A549 (cell line): ENCODE measurements around the gene TGFBI. TPM values are rescaled to one million over a fixed set of nuclear protein-coding genes. Genes with fewer than 3 reads are reported as not detected.
A peak's percentile ranks its signal among the peaks of the same experiment; 100 is the strongest.

Experiments used
- ATAC-seq, 2 experiments: fragments of 200-7000 bp in 1 of 2; fragments of >200 bp in 1 of 2; cut with Nextera tagmentation in 1 of 2; cut with Tn5 transposase in 1 of 2; 3 replicates each; pipeline versions ENCODE4 v1.8.0 to v1.9.1; 2018 to 2020; ENCODE audit warnings: mild to moderate bottlenecking in 1 of 2, moderate library complexity in 1 of 2
- CTCF ChIA-PET: fragments of 300-600 bp; sonication (Branson Sonifier 250); formaldehyde crosslinking; extraction: SDS; loops from one replicate; lab custom pipeline; 2021; ENCODE audit warnings: antibody characterized with exemption, inconsistent platforms; lab: Yijun Ruan, JAX
- POLR2A ChIA-PET: fragments of 350-600 bp; formaldehyde crosslinking; extraction: SDS; loops from one replicate; lab custom pipeline; 2021; ENCODE audit warnings: antibody characterized with exemption, inconsistent platforms; lab: Yijun Ruan, JAX
- DNase-seq, 2 experiments: peaks; one replicate each; pipeline versions ENCODE4 v3.0.0 to v3.0.0-alpha.2; 2011 to 2016; ENCODE audit warnings: low read depth in 1 of 2, low spot score in 1 of 2
- FAIRE-seq: peaks from 2 replicates; lab custom pipeline; 2011; peaks lifted over from hg19 to GRCh38; lab: Jason Lieb, UNC
- H3K27ac ChIP-seq, 2 experiments: fragments of >200 bp; sonication (Bioruptor Twin); formaldehyde crosslinking; 3 replicates each; pipeline ENCODE4 v1.5.1; 2016 to 2017
- H3K4me1 ChIP-seq: fragments of >200 bp; sonication (Bioruptor Twin); formaldehyde crosslinking; 3 replicates; pipeline ENCODE4 v1.6.1; 2016
- H3K4me2 ChIP-seq: fragments of >200 bp; sonication (Bioruptor Twin); formaldehyde crosslinking; 3 replicates; pipeline ENCODE4 v1.6.1; 2016
- H3K4me3 ChIP-seq: fragments of >200 bp; sonication (Bioruptor Twin); formaldehyde crosslinking; 3 replicates; pipeline ENCODE4 v1.5.1; 2016
- H3K9me3 ChIP-seq: fragments of >200 bp; sonication (Bioruptor Twin); formaldehyde crosslinking; 3 replicates; pipeline ENCODE4 v1.6.1; 2016
- BCL3 ChIP-seq: fragments of >200 bp; sonication (Bioruptor Twin); formaldehyde crosslinking; IDR thresholded peaks from 3 replicates; pipeline ENCODE4 v1.6.1; 2016
- CBX2 ChIP-seq: fragments of 200-600 bp; sonication (generic); IDR thresholded peaks from 2 replicates; pipeline ENCODE4 v1.6.1; 2016; ENCODE audit warnings: low read depth, mild to moderate bottlenecking, borderline replicate concordance
- CBX8 ChIP-seq: fragments of 200-600 bp; sonication (generic); IDR thresholded peaks from 2 replicates; pipeline ENCODE4 v1.6.1; 2016
- EHMT2 ChIP-seq: fragments of 200-600 bp; sonication (generic); IDR thresholded peaks from 2 replicates; pipeline ENCODE4 v1.6.1; 2016; ENCODE audit warnings: antibody characterized with exemption, low read depth, mild to moderate bottlenecking, moderate library complexity
- ESRRA ChIP-seq: fragments of 150-350 bp; IDR thresholded peaks from 2 replicates; pipeline ENCODE4 v1.6.1; 2014; ENCODE audit warnings: mild to moderate bottlenecking, low read length, borderline replicate concordance
- FOSL2 ChIP-seq, 2 experiments: fragments of 450-650 bp in 1 of 2; fragments of >200 bp in 1 of 2; sonication (Bioruptor Twin) in 1 of 2; formaldehyde crosslinking; IDR thresholded peaks; 2 replicates each; pipeline versions ENCODE4 v1.5.0 to v1.6.1; 2016 to 2020; ENCODE audit warnings: mild to moderate bottlenecking in 1 of 2, moderate library complexity in 1 of 2
- GATA3 ChIP-seq: IDR thresholded peaks from 2 replicates; pipeline ENCODE4 v1.6.1; 2012; ENCODE audit warnings: borderline replicate concordance
- HDAC2 ChIP-seq: fragments of 200-600 bp; sonication (generic); IDR thresholded peaks from 2 replicates; pipeline ENCODE4 v1.6.1; 2016
- HEYL ChIP-seq: fragments of 250-450 bp; sonication (Bioruptor Pico); IDR thresholded peaks from 2 replicates; pipeline ENCODE4 v1.8.0; 2021; ENCODE audit warnings: mild to moderate bottlenecking, moderate library complexity
- HOXB13 ChIP-seq: fragments of 250-450 bp; sonication (Bioruptor Pico); IDR thresholded peaks from 2 replicates; pipeline ENCODE4 v1.5.0; 2020; ENCODE audit warnings: low read depth, mild to moderate bottlenecking, moderate library complexity
- HOXB5 ChIP-seq: fragments of 250-450 bp; sonication (Bioruptor Pico); IDR thresholded peaks from 2 replicates; pipeline ENCODE4 v1.5.0; 2020; ENCODE audit warnings: mild to moderate bottlenecking, moderate library complexity
- KDM5A ChIP-seq: fragments of 200-600 bp; sonication (generic); IDR thresholded peaks from 2 replicates; pipeline ENCODE4 v1.6.1; 2016; ENCODE audit warnings: antibody characterized with exemption, mild to moderate bottlenecking
- MAZ ChIP-seq: fragments of 150-350 bp; IDR thresholded peaks from 2 replicates; pipeline ENCODE4 v1.6.1; 2014; ENCODE audit warnings: antibody characterized with exemption, low read depth, low read length, borderline replicate concordance
- MYC ChIP-seq: IDR thresholded peaks from 2 replicates; pipeline ENCODE4 v1.6.1; 2012; ENCODE audit warnings: mild to moderate bottlenecking, inconsistent platforms, low read length, improper control_type of control experiment, borderline replicate concordance
- NFE2L2 ChIP-seq: fragments of 150-350 bp; conservative IDR thresholded peaks from 2 replicates; pipeline ENCODE4 v1.6.1; 2014; ENCODE audit warnings: low read length
- RARB ChIP-seq: fragments of 250-450 bp; sonication (Bioruptor Pico); IDR thresholded peaks from 2 replicates; pipeline ENCODE4 v1.8.0; 2021; ENCODE audit warnings: mild to moderate bottlenecking, moderate library complexity
- RCOR1 ChIP-seq: fragments of 150-350 bp; IDR thresholded peaks from 2 replicates; pipeline ENCODE4 v1.6.1; 2014; ENCODE audit warnings: antibody characterized with exemption, low read length, low read depth
- RNF2 ChIP-seq: fragments of 200-600 bp; sonication (generic); IDR thresholded peaks from 2 replicates; pipeline ENCODE4 v1.6.1; 2016; ENCODE audit warnings: low read depth, mild to moderate bottlenecking, antibody characterized with exemption, moderate library complexity, borderline replicate concordance
- SREBF2 ChIP-seq: fragments of 450-650 bp; IDR thresholded peaks from 2 replicates; pipeline ENCODE4 v1.6.1; 2014; ENCODE audit warnings: mild to moderate bottlenecking, moderate library complexity
- ZNF302 ChIP-seq: fragments of 250-450 bp; sonication (Bioruptor Pico); IDR thresholded peaks from 2 replicates; pipeline ENCODE4 v1.9.0; 2021; ENCODE audit warnings: inconsistent platforms, mild to moderate bottlenecking, moderate library complexity
- WGBS: methylation state at CpG from one replicate; pipeline ENCODE4 v1.1.6; 2017; ENCODE audit errors: missing lambda C conversion rate; 5-methylcytosine and 5-hydroxymethylcytosine counted together
- polyA plus RNA-seq, 4 experiments: library from polyadenylated mRNA; depleted of rRNA in 3 of 4; stranded (reverse); fragments of >200 nt; fragmentation: RNase III in 1 of 4; extraction: RNeasy Plus Mini Kit Qiagen cat#74134 plus additional on column Dnase treatment in 1 of 4; gene quantifications; 2 replicates in 3 of 4; 3 replicates in 1 of 4; pipeline ENCODE4 v1.2.3, GENCODE V29; 2011 to 2017
- TF ChIP-seq, protein P1 (sequence below): IDR thresholded peaks from 2 replicates; pipeline ENCODE4 v1.6.1; 2012
- TF ChIP-seq, protein P2 (sequence below): fragments of 450-650 bp; IDR thresholded peaks from 2 replicates; pipeline ENCODE4 v1.6.1; 2014; ENCODE audit warnings: antibody characterized with exemption
- TF ChIP-seq, protein P3 (sequence below): fragments of 200-600 bp; sonication (generic); IDR thresholded peaks from 2 replicates; pipeline ENCODE4 v1.6.1; 2016; ENCODE audit warnings: antibody characterized with exemption, mild to moderate bottlenecking, moderate library complexity
- TF ChIP-seq, protein P4 (sequence below): IDR thresholded peaks from 2 replicates; pipeline ENCODE4 v1.6.1; 2012

The TGFBI gene
- polyA plus RNA-seq, 2 of the 4 experiments (the other 2 are of a cell fraction): 1,135 to 1,859 TPM

DNA sequence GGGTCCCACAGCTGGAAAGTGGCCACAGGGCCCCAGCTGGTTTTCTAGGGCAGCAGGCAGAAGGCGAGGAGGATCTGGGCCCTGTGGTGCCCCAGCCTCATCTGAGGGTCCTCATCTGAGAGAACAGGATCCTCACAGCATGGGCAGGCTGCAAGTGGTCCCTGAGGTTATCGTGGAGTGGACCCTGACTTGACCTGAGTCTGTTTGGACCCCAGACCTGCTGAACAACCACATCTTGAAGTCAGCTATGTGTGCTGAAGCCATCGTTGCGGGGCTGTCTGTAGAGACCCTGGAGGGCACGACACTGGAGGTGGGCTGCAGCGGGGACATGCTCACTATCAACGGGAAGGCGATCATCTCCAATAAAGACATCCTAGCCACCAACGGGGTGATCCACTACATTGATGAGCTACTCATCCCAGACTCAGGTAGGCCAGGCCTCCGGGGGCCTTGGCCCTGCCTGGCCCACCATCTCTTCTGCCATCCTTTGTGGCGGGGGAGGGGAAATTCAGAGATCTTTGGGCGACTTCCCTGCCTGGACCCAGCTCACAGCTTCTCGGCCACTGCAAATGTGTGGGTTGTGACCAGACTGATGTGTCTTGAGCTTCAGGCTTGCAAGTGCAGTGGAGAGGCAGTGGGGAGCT lies 24.0 kb downstream of the TGFBI start (continued):
- TF ChIP-seq, protein P1, sequence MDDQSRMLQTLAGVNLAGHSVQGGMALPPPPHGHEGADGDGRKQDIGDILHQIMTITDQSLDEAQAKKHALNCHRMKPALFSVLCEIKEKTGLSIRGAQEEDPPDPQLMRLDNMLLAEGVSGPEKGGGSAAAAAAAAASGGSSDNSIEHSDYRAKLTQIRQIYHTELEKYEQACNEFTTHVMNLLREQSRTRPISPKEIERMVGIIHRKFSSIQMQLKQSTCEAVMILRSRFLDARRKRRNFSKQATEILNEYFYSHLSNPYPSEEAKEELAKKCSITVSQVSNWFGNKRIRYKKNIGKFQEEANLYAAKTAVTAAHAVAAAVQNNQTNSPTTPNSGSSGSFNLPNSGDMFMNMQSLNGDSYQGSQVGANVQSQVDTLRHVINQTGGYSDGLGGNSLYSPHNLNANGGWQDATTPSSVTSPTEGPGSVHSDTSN: 0 out of 2 replicates have a peak, but pooled peaks have one; percentile 5
- TF ChIP-seq HEYL (CRISPR knock-in tag) (no peak), RNF2 (no peak), FOSL2 (IDR thresholded peaks at IDR 0.05) (no peak), FOSL2 (CRISPR knock-in tag; IDR thresholded peaks at IDR 0.05) (no peak), CBX2 (no peak), MAZ (no peak), GATA3 (peak; percentile 35; the same call in 1 of the 2 replicates), KDM5A (no peak), CBX8 (no peak), HOXB13 (CRISPR knock-in tag) (no peak), SREBF2 (no peak), ZNF302 (CRISPR knock-in tag) (no peak), MYC (no peak), ESRRA (no peak)
- TF ChIP-seq, protein P2, sequence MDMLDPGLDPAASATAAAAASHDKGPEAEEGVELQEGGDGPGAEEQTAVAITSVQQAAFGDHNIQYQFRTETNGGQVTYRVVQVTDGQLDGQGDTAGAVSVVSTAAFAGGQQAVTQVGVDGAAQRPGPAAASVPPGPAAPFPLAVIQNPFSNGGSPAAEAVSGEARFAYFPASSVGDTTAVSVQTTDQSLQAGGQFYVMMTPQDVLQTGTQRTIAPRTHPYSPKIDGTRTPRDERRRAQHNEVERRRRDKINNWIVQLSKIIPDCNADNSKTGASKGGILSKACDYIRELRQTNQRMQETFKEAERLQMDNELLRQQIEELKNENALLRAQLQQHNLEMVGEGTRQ: no peak
- TF ChIP-seq, protein P3, sequence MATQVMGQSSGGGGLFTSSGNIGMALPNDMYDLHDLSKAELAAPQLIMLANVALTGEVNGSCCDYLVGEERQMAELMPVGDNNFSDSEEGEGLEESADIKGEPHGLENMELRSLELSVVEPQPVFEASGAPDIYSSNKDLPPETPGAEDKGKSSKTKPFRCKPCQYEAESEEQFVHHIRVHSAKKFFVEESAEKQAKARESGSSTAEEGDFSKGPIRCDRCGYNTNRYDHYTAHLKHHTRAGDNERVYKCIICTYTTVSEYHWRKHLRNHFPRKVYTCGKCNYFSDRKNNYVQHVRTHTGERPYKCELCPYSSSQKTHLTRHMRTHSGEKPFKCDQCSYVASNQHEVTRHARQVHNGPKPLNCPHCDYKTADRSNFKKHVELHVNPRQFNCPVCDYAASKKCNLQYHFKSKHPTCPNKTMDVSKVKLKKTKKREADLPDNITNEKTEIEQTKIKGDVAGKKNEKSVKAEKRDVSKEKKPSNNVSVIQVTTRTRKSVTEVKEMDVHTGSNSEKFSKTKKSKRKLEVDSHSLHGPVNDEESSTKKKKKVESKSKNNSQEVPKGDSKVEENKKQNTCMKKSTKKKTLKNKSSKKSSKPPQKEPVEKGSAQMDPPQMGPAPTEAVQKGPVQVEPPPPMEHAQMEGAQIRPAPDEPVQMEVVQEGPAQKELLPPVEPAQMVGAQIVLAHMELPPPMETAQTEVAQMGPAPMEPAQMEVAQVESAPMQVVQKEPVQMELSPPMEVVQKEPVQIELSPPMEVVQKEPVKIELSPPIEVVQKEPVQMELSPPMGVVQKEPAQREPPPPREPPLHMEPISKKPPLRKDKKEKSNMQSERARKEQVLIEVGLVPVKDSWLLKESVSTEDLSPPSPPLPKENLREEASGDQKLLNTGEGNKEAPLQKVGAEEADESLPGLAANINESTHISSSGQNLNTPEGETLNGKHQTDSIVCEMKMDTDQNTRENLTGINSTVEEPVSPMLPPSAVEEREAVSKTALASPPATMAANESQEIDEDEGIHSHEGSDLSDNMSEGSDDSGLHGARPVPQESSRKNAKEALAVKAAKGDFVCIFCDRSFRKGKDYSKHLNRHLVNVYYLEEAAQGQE: no peak
- TF ChIP-seq, protein P4, sequence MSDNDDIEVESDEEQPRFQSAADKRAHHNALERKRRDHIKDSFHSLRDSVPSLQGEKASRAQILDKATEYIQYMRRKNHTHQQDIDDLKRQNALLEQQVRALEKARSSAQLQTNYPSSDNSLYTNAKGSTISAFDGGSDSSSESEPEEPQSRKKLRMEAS: no peak
- TF ChIP-seq, all 56 proteins: peak for 5

GRCh38 chr5:136053336-136054141 lies 24.8 kb downstream of the TGFBI start:
- H3K4me1 ChIP-seq: peaks cover 94% of the 10 kb centered on the region
- WGBS: 2% methylated on average over 6 of the region's 6 CpGs
- ChIA-PET CTCF (interaction anchor here (0.9 to 5.5 kb wide), 16 partner anchors 9 to 171 kb away, joined by 3 to 40 read pairs (median 4); no protein-coding TSS in a partner anchor), POLR2A (interaction anchor here (0.6 to 3.7 kb wide), 7 partner anchors 11 to 133 kb away, joined by 3 to 13 read pairs (median 3); partner anchors contain the start of gene TGFBI)
- peak; percentile 54 to 73 for ATAC-seq
- H3K4me3 ChIP-seq: 0 out of 3 replicates have a peak overlapping the region, but pooled peaks have one; percentile 17
- peak overlapping the region; percentile 86 to 93 for H3K27ac ChIP-seq
- H3K9me3 ChIP-seq: no peaks in the 10 kb centered on the region
- FAIRE-seq: peak; percentile 97
- peak; percentile 94 to 95 for DNase-seq
- peak overlapping the region; percentile 73 for H3K4me2 ChIP-seq
- TF ChIP-seq BCL3 (peak; percentile 87; the same call in 1 of the 3 replicates), NFE2L2 (no peak), CBX2 (no peak), RCOR1 (no peak), EHMT2 (no peak), HOXB5 (CRISPR knock-in tag) (peak; percentile 63), HEYL (CRISPR knock-in tag) (no peak), RARB (CRISPR knock-in tag) (peak; percentile 74), HDAC2 (no peak), FOSL2 (IDR thresholded peaks at IDR 0.05) (peak; percentile 96), FOSL2 (CRISPR knock-in tag; IDR thresholded peaks at IDR 0.05) (peak; percentile 98), HOXB13 (CRISPR knock-in tag) (peak; percentile 82; the same call in 1 of the 2 replicates)
- TF ChIP-seq, protein P3: no peak
